Endometrium (tissue), 2 donors: Measurements from ENCODE around the gene TSSC4.
"Not testable (repeated sequence)": the region's sequence is repeated elsewhere in the genome, so short reads cannot be mapped to it uniquely, and the experiment has no call there.

ENCODE experiments used
- FAIRE-seq: peaks from 2 replicates; lab custom pipeline; 2012; peaks lifted over from hg19 to GRCh38; lab: Jason Lieb, UNC
- donor health status: control.
- donor health status: control.

The TSSC4 gene

GRCh38 chr11:2400069-2400761 is at the start of gene TSSC4:
TSS of gene TSSC4 (plus strand) at chr11:2400750. CDS start at chr11:2402634, 1,884 bp downstream.
- peak; percentile 99 for FAIRE-seq

GRCh38 chr11:2351701-2352100 is 48.8 kb upstream of the TSSC4 start:
- no peak for FAIRE-seq

GRCh38 chr11:2352420-2352819 is 48.1 kb upstream of the TSSC4 start:
- no peak for FAIRE-seq

GRCh38 chr11:2355000-2355644 is 45.4 kb upstream of the TSSC4 start:
- FAIRE-seq, result no peak

GRCh38 chr11:2357246-2357645 is 43.3 kb upstream of the TSSC4 start:
- no peak for FAIRE-seq

- not testable (repeated sequence) for FAIRE-seq
These were observed 42.9 kb upstream of the TSSC4 start for GRCh38 chr11:2357651-2358050.

GRCh38 chr11:2358754-2359442 is 41.7 kb upstream of the TSSC4 start:
- no peak for FAIRE-seq

GRCh38 chr11:2359557-2359956 is 41.0 kb upstream of the TSSC4 start:
- FAIRE-seq, result no peak

GRCh38 chr11:2360081-2360642 is 40.4 kb upstream of the TSSC4 start:
- FAIRE-seq, result no peak

- FAIRE-seq, result no peak
These were observed 39.0 kb upstream of the TSSC4 start for GRCh38 chr11:2361565-2361964.

- FAIRE-seq, result no peak
These were observed 38.1 kb upstream of the TSSC4 start for GRCh38 chr11:2362414-2362813.

- FAIRE-seq, result no peak
These were observed 37.4 kb upstream of the TSSC4 start for GRCh38 chr11:2363130-2363529.

GRCh38 chr11:2363577-2364370 is 36.8 kb upstream of the TSSC4 start:
- FAIRE-seq, result no peak

- not testable (repeated sequence) for FAIRE-seq
These were observed 36.2 kb upstream of the TSSC4 start for GRCh38 chr11:2364386-2364785.

- no peak for FAIRE-seq
These were observed 34.9 kb upstream of the TSSC4 start for GRCh38 chr11:2365571-2366210.

- FAIRE-seq, result no peak
These were observed 34.3 kb upstream of the TSSC4 start for GRCh38 chr11:2366276-2366675.

GRCh38 chr11:2366733-2367132 is 33.8 kb upstream of the TSSC4 start:
- FAIRE-seq, result no peak

GRCh38 chr11:2367266-2368160 is 33.0 kb upstream of the TSSC4 start:
- no peak for FAIRE-seq

GRCh38 chr11:2368178-2368850 is 32.2 kb upstream of the TSSC4 start:
- no peak for FAIRE-seq

GRCh38 chr11:2368851-2369180 is 31.7 kb upstream of the TSSC4 start:
- FAIRE-seq, result no peak
